ENCODE results near the gene DNAH8.

Gene DNAH8

DNA sequence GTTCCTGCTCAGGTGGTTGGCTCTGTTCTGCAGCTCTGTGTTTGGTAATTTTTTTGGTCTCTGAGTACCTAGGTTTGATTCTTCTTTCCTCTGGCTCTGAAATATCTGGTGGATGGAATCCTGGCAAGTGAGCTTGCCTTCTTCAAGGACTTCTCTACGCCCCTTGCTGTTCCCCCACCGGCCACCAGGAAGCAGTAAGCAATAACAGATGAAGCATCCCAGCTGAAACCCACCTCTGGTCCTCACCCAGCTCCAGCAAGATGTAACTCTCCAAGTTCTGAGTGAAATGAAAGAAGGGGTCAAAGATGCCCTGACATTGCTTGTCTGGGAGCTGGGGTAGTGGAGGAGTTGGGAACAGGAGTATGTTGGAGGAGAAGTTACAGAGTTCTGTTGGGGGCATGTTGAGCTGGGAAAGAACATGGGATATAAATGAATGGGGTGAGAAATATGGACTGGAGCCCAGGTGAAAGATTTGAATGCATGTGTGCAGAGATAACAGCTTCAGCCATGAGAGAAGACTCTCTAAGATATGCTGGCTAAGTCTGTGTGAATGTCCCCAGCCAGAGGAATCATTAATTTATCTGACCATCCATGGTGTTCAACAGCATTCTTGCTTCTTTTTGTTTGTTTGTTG, 282.1 kb downstream of the DNAH8 start:
- no peaks in the 10 kb centered on the region for H3K36me3 ChIP-seq (ENCODE audit: insufficient read depth, low read length)
- no peak overlapping the region for H3K9ac ChIP-seq (ENCODE audit: low read depth, low read length)
- no peaks in the 10 kb centered on the region for H3K9me3 ChIP-seq (ENCODE audit: control insufficient read depth, insufficient read depth, low read length)
- H3K4me1 ChIP-seq (ENCODE audit: insufficient read depth, low read length): no peaks in the 10 kb centered on the region

DNA sequence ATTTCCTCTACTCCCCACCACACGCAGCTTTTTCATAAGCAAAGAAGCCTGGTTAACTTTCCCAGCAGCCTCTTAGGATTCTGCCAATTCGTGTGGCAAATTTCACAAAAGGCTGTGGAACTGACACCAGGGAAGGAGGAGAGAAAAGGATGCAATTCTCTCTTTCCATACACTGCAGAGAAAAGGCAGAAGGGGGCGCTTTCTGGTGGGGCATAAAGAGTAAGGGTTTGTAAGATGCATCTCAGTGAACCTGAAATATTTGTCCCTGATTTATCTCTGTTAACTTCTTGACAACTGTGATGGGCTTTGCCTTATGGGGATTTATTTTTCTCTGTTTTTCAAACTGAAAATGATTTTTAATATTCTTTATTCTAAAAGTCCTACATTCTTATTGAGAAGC, 288.0 kb downstream of the DNAH8 start:
- Histone ChIP-seq H3K36me3 (ENCODE audit: insufficient read depth, low read length) (no peaks in the 10 kb centered on the region), H3K4me1 (ENCODE audit: insufficient read depth, low read length) (no peaks in the 10 kb centered on the region), H3K9ac (ENCODE audit: low read depth, low read length) (no peak overlapping the region), H3K9me3 (ENCODE audit: control insufficient read depth, insufficient read depth, low read length) (no peaks in the 10 kb centered on the region)

GRCh38 chr6:39003492-39003891, 288.4 kb downstream of the DNAH8 start:
- H3K9ac ChIP-seq (ENCODE audit: low read depth, low read length): no peak overlapping the region
- H3K9me3 ChIP-seq (ENCODE audit: control insufficient read depth, insufficient read depth, low read length): no peaks in the 10 kb centered on the region
- H3K36me3 ChIP-seq (ENCODE audit: insufficient read depth, low read length): no peaks in the 10 kb centered on the region
- no peaks in the 10 kb centered on the region for H3K4me1 ChIP-seq (ENCODE audit: insufficient read depth, low read length)

DNA sequence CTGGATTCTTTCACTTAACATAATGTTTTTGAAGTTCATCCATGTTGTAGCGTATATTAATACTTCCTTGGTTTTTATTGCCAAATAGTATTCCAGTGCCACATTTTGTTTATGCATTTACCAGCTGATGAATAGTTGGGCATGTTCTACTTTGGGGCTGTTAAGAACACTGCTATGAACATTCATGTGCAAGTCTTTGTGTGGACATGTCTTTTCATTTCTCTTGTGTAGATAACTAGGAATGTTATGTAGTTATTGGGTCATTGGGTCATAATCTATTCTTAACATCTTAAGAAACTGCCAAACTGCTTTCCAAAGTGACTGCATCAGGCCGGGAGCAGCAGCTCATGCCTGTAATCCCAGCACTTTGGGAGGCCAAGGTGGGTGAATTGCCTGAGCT, 289.7 kb downstream of the DNAH8 start:
- H3K4me1 ChIP-seq (ENCODE audit: insufficient read depth, low read length): no peaks in the 10 kb centered on the region
- no peaks in the 10 kb centered on the region for H3K9me3 ChIP-seq (ENCODE audit: control insufficient read depth, insufficient read depth, low read length)
- no peaks in the 10 kb centered on the region for H3K36me3 ChIP-seq (ENCODE audit: insufficient read depth, low read length)
- no peak overlapping the region for H3K9ac ChIP-seq (ENCODE audit: low read depth, low read length)

DNA sequence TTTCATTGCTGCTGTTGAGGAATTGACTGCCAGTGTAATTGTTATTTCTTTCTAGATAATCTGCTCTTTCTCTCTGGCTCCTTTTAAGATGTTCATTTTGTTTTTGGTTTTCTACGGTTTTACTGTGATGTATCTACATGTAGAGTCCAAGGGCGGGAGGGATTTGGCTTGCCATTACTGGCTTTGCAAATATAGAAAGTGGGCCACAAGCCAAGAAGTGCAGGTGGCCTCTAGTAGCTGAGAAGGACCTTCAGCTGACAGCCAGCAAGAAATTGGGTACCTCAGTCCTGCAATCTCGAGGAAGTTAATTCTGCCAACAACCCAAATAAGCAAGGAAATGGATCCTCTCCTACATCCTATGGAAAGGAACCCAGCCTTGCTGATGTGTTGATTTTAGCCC, 290.7 kb downstream of the DNAH8 start:
- Histone ChIP-seq H3K9me3 (ENCODE audit: control insufficient read depth, insufficient read depth, low read length) (no peaks in the 10 kb centered on the region), H3K9ac (ENCODE audit: low read depth, low read length) (no peak overlapping the region), H3K36me3 (ENCODE audit: insufficient read depth, low read length) (no peaks in the 10 kb centered on the region), H3K4me1 (ENCODE audit: insufficient read depth, low read length) (no peaks in the 10 kb centered on the region)

DNA sequence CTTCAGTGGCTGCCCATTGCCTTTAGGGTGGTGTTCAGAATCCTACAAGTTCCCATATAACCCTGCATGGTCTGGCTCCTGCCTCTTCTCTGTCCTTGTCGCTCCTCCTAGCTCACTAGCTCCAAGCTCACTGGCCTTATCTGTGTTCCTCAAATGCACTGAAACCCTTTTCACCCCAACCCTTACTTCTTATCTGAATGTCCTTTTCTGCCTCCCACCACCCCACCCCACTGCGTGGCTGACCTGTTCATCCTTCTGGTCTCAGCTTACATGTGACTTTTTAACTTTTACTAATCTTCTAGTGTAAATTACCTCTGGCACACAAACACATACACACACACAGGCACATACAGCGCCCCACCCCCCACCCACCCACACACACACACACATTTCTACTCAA, 292.5 kb downstream of the DNAH8 start:
- Histone ChIP-seq H3K9me3 (ENCODE audit: control insufficient read depth, insufficient read depth, low read length) (no peaks in the 10 kb centered on the region), H3K4me1 (ENCODE audit: insufficient read depth, low read length) (no peaks in the 10 kb centered on the region), H3K36me3 (ENCODE audit: insufficient read depth, low read length) (no peaks in the 10 kb centered on the region), H3K9ac (ENCODE audit: low read depth, low read length) (no peak overlapping the region)

DNA sequence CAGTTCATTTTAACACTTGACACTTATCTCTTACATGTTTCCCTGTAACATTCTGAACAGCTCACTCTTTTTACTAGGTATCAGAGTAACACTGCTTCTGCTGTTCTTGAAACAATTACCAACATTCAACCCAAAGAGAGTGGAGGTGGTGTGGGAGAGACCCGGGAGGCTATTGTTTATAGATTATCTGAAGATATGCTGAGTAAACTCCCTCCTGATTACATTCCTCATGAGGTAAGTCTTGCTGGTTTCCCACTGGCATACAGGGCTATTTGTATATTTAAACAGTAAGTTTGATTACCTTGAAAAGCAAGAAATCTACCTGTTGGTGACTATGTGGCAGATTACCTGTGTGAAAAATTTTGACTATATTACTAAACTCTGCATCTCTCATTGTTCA, 293.6 kb downstream of the DNAH8 start:
- Histone ChIP-seq H3K9ac (ENCODE audit: low read depth, low read length) (no peak overlapping the region), H3K9me3 (ENCODE audit: control insufficient read depth, insufficient read depth, low read length) (no peaks in the 10 kb centered on the region), H3K36me3 (ENCODE audit: insufficient read depth, low read length) (no peaks in the 10 kb centered on the region), H3K4me1 (ENCODE audit: insufficient read depth, low read length) (no peaks in the 10 kb centered on the region)

- no peaks in the 10 kb centered on the region for H3K36me3 ChIP-seq (ENCODE audit: insufficient read depth, low read length)
- no peak overlapping the region for H3K9ac ChIP-seq (ENCODE audit: low read depth, low read length)
- no peaks in the 10 kb centered on the region for H3K9me3 ChIP-seq (ENCODE audit: control insufficient read depth, insufficient read depth, low read length)
- H3K4me1 ChIP-seq (ENCODE audit: insufficient read depth, low read length): no peaks in the 10 kb centered on the region
Measured at GRCh38 chr6:39009476-39009875, 294.4 kb downstream of the DNAH8 start.

GRCh38 chr6:39016839-39017546, 301.9 kb downstream of the DNAH8 start:
- H3K9me3 ChIP-seq (ENCODE audit: control insufficient read depth, insufficient read depth, low read length): no peaks in the 10 kb centered on the region
- H3K9ac ChIP-seq (ENCODE audit: low read depth, low read length): no peak overlapping the region
- H3K4me1 ChIP-seq (ENCODE audit: insufficient read depth, low read length): no peaks in the 10 kb centered on the region
- H3K36me3 ChIP-seq (ENCODE audit: insufficient read depth, low read length): no peaks in the 10 kb centered on the region

DNA sequence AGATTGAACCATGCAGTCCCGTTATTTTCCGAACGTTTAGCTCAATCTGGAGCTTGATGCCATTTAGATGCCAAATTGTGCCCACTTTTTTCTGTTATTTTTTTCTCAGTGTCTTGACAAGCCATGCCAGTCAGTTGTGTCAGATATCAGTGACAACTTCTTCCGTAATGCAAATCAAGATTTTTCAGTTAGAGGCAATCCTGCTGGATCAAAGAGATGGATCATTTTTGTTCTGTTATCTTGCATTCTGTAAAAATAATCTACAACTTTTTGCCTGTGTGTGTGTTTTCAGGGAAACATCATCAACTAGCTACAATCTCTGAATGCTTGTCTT, 302.4 kb downstream of the DNAH8 start:
- Histone ChIP-seq H3K9ac (ENCODE audit: low read depth, low read length) (no peak overlapping the region), H3K4me1 (ENCODE audit: insufficient read depth, low read length) (no peaks in the 10 kb centered on the region), H3K9me3 (ENCODE audit: control insufficient read depth, insufficient read depth, low read length) (no peaks in the 10 kb centered on the region), H3K36me3 (ENCODE audit: insufficient read depth, low read length) (no peaks in the 10 kb centered on the region)

- Histone ChIP-seq H3K9ac (ENCODE audit: low read depth, low read length) (no peak overlapping the region), H3K9me3 (ENCODE audit: control insufficient read depth, insufficient read depth, low read length) (no peaks in the 10 kb centered on the region), H3K36me3 (ENCODE audit: insufficient read depth, low read length) (no peaks in the 10 kb centered on the region)
Measured at GRCh38 chr6:39018103-39018502, 303.0 kb downstream of the DNAH8 start.

GRCh38 chr6:39020136-39020535, 305.0 kb downstream of the DNAH8 start:
- Histone ChIP-seq H3K9me3 (ENCODE audit: control insufficient read depth, insufficient read depth, low read length) (no peaks in the 10 kb centered on the region), H3K36me3 (ENCODE audit: insufficient read depth, low read length) (no peaks in the 10 kb centered on the region)

More at GRCh38 chr6:39018103-39018502, 303.0 kb downstream of the DNAH8 start:
- no peaks in the 10 kb centered on the region for H3K4me1 ChIP-seq (ENCODE audit: insufficient read depth, low read length)

GRCh38 chr6:39021041-39021440, 305.9 kb downstream of the DNAH8 start:
- Histone ChIP-seq H3K9me3 (ENCODE audit: control insufficient read depth, insufficient read depth, low read length) (no peaks in the 10 kb centered on the region), H3K36me3 (ENCODE audit: insufficient read depth, low read length) (no peaks in the 10 kb centered on the region), H3K9ac (ENCODE audit: low read depth, low read length) (no peak overlapping the region), H3K4me1 (ENCODE audit: insufficient read depth, low read length) (no peaks in the 10 kb centered on the region)

More at GRCh38 chr6:39020136-39020535, 305.0 kb downstream of the DNAH8 start:
- H3K9ac ChIP-seq (ENCODE audit: low read depth, low read length): no peak overlapping the region
- no peaks in the 10 kb centered on the region for H3K4me1 ChIP-seq (ENCODE audit: insufficient read depth, low read length)

GRCh38 chr6:39021779-39022178, 306.7 kb downstream of the DNAH8 start:
- no peaks in the 10 kb centered on the region for H3K36me3 ChIP-seq (ENCODE audit: insufficient read depth, low read length)
- no peaks in the 10 kb centered on the region for H3K9me3 ChIP-seq (ENCODE audit: control insufficient read depth, insufficient read depth, low read length)
- H3K4me1 ChIP-seq (ENCODE audit: insufficient read depth, low read length): no peaks in the 10 kb centered on the region
- no peak overlapping the region for H3K9ac ChIP-seq (ENCODE audit: low read depth, low read length)

DNA sequence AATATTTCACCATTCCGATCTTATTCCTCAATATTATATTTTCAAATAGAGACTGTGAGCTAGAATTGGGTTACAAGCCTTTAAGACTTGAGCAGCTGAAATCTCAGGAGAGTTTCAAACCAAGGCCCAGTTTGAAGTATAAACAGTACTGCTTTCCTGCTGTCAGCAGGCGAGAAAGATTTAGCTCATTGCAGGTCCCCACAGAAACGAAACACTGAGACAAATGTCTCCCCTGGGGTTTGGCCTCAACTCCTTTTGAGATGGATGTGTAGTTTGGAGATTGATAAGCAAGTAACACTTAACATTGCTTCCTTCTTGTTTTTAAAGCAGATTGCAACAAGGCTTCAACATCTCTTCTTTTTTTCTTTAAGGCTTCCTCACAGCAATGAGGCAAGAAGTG, 311.1 kb downstream of the DNAH8 start:
- Histone ChIP-seq H3K4me1 (ENCODE audit: insufficient read depth, low read length) (no peaks in the 10 kb centered on the region), H3K36me3 (ENCODE audit: insufficient read depth, low read length) (no peaks in the 10 kb centered on the region)

More for the DNA sequence above, 311.1 kb downstream of the DNAH8 start:
- no peak overlapping the region for H3K9ac ChIP-seq (ENCODE audit: low read depth, low read length)
- H3K9me3 ChIP-seq (ENCODE audit: control insufficient read depth, insufficient read depth, low read length): no peaks in the 10 kb centered on the region

All from ES-I3 (cell line).